GM12874 (cell line): Measurements from ENCODE around the gene CFAP69.

ENCODE experiments used
- TF ChIP-seq, protein P1 (sequence below): IDR thresholded peaks from 2 replicates; pipeline ENCODE4 v1.5.1; 2011; ENCODE audit warnings: low read depth, mild to moderate bottlenecking, control low read depth, low read length, moderate library complexity; ENCODE audit not compliant: insufficient read depth

The CFAP69 gene

DNA sequence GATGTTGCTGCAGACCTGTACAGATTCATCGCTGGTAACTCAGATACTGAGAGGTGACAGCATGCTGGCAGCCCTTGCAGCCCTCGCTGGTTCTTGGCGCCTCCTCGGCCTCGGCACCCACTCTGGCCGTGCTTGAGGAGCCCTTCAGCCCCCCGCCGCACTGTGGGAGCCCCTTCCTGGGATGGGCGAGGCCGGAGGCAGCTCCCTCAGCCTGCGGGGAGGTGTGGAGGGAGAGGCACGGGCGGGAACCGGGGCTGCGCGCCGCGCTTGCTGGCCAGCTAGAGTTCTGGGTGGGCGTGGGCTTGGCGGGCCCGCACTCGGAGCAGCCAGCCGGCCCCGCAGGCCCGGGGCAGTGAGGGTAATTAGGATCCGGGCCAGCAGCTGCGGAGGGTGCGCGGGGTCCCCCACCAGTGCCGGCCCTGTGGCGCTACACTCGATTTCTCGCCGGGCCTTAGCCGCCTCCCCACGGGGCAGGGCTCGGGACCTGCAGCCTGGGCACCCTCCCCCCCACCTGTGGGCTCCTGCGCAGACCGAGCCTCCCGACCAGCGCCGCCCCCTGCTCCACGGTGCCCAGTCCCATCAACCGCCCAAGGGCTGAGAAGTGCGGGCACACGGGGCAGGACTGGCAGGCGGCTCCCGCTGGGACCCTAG is 89.3 kb downstream of the CFAP69 start:
- TF ChIP-seq, protein P1, sequence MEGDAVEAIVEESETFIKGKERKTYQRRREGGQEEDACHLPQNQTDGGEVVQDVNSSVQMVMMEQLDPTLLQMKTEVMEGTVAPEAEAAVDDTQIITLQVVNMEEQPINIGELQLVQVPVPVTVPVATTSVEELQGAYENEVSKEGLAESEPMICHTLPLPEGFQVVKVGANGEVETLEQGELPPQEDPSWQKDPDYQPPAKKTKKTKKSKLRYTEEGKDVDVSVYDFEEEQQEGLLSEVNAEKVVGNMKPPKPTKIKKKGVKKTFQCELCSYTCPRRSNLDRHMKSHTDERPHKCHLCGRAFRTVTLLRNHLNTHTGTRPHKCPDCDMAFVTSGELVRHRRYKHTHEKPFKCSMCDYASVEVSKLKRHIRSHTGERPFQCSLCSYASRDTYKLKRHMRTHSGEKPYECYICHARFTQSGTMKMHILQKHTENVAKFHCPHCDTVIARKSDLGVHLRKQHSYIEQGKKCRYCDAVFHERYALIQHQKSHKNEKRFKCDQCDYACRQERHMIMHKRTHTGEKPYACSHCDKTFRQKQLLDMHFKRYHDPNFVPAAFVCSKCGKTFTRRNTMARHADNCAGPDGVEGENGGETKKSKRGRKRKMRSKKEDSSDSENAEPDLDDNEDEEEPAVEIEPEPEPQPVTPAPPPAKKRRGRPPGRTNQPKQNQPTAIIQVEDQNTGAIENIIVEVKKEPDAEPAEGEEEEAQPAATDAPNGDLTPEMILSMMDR: no peak

DNA sequence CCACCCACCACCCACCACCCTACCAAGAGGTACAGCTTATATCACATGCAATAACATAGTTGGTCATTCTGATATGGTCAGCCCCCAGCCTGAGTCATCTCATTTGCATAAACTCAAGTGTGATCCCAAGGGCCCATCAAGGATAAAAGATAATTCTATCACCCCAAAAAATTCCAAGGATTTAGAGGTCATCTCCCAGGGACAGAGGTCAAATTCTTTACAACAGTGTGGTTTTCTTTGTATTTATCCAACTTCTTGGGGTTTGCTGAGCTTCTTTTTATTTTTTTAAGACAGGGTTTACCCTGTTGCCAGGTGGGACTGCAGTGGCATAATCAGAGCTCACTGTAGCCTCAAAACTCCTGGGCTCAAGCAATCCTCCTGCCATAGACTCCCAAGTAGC is 92.1 kb downstream of the CFAP69 start:
- TF ChIP-seq, protein P1: no peak

DNA sequence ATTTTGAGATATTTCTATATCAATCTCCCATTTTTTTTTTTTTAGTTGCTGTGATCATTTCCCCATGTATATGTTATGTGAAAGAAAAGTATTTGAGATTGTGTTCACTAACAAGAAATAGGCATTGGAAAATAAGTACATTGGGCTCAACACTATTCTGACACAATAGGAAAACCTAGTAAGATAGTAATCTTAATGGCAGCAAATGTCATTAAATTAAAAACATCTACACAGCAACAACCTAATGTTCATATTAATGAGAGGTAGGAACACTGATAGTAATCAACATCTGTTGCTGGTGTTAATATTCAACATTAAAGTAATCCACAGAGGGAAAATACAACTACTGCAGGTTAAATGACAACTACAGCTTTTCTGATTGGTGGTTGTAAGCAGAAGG is 100.0 kb downstream of the CFAP69 start:
- TF ChIP-seq, protein P1: no peak

DNA sequence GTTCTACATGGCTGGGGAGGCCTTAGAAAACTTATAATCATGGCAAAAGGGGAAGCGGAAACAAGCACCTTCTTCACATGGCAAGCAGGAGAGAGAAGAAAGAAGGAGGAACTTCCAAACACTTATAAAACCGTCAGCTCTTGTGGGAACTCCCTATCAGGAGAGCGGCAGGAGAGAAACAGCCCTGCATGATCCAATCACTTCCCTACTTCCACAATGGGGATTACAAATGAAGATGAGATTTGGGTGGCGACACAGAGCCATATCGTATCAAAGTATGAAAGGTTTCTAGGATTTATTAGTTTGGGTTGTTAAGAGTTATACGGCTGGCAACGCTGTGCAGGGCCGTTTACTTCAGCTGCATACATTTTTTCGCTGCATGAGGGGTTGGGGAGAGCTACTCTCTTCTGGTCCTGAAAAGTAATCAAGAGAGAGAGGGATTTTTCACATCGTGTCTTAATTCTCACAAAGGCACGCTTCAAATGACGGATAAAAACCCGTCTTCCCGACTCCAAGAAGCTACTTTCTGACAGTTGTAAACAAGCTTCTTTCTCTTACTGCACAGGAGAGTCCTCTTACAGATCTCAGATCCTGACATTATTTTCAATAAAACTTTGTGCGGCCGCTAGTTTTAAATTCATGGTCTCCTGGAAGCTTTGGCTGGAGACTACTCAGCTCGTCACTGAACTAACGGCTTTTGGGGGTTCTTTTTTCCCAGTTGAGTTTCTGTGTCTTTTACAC is 100.8 kb downstream of the CFAP69 start:
- TF ChIP-seq, protein P1: no peak

DNA sequence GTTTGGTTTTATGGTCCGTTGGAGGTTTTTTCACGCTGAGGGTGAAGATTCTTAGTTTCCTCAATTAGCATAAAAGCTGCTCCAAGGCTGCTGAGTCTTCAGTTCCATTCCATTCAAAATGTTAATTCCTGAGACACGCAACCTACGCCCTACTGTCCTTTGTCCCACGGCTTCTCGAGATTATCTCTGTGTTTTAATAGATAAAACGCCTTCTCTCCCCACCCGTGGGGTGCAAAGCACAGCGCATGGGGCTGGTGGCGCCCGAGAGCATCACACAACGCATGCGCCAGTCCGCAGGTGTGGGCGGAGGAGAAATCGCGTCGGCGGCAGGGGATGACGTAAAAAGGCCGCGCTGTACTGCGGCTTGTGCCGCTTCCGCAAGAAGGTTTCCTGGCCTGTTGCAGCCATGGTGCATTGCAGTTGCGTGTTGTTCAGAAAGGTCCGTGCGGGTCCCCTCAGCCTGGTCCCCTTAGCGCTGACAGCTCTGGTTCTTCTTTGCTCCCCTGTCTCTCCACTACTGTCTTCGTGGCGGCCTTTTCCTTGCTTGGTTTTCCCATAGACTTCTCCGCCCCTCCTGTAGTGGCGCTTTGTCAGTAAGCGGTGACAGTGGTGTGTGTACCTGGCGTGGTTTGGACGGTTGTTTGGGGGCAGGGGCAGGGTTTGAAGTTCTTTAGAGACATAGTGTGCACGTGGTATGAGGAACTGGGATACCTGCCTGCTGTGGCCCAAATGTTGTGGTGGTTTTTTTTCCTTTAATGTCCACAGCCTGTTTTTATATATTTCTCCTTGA is 101.6 kb downstream of the CFAP69 start, which contains the start of gene GTPBP10:
Gene GTPBP10, plus strand, starts transcription at position 381 of the 790 bp plus-strand sequence. Its CDS starts 26 bp downstream, at position 407.
- TF ChIP-seq, protein P1: peak; percentile 76

DNA sequence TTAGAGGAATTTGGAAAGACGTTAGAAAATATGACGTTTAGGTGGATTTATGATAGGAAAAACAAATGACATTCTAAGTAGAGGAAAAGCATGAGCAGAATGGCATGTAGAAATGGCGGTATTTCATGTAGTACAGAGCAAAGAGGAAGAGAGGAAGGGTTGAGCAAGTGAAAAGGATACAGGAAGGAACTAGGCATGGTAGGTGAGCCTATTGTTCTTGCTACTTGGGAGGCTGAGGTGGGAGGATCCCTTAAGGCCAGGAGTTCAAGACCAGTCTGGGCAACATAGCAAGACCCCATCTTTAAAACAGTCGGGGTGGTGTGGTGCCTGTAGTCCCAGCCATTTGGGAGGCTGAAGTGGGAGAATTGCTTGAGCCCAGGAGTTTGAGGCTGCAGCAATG is 102.8 kb downstream of the CFAP69 start:
- TF ChIP-seq, protein P1: no peak

DNA sequence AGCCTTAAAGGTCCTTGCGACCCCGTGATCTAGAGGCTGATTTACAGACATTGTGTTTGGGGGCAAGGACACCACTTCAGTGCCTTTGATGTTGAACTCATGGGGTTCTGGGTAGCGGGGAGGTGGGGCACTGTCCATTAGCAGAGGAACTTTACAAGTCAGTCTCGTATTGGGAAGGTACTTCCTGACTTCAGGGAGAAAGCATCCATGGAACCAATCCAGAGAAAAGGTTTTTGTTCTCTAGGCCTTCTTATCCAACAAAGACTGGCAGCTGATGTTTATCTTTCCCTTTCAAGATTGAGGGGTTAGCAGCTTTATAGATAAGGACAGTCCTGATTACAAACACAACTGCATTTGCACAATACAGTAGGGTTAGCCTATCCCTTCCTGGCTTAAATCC is 104.3 kb downstream of the CFAP69 start:
- TF ChIP-seq, protein P1: no peak
